ENCODE data around the gene NANOG. TPM values are rescaled to one million over a fixed set of nuclear protein-coding genes. Genes with fewer than 3 reads are reported as not detected.
A peak's percentile ranks its signal among the peaks of the same experiment; 100 is the strongest.
"Not testable (repeated sequence)": the region's sequence is repeated elsewhere in the genome, so short reads cannot be mapped to it uniquely, and the experiment has no call there.

The NANOG gene
- total RNA-seq, 1 experiment from 2014 or later, result 0.62 TPM

DNA sequence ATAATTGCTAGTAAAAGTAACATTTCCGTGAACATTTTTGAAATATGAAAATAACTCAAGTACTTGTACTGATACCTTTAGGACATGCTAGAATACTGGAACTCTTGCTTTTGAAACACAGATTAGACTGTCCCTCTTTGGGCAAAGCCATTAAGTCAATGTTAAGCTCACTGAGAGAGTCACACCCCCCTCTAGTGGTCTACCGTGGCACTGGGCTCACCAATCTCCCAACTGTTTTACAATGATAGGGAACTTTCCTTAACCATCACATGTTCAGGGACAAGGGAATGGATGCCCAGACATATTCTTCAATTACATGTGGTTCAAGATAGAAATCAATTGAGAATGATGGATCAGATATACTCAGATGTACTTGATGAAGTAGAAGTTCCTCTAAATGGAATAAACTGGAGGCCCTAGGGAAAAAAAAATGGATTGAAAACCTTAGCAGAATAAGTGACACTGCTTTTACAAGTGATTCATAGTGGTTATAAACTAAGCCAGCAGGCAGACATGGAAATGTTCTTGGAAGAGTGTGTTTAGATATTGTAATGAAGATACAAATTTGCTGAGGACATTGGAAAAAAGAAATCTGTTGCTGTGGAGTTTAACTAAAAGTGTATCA is 17.8 kb downstream of the NANOG start:
- POLR2A ChIA-PET, result interaction anchor here (0.6 kb wide), 1 partner anchor 156 kb away, joined by 3 read pairs; no protein-coding TSS in a partner anchor
- ATAC-seq, result peak; percentile 88
- in situ Hi-C loops (cut with HindIII; ENCODE audit: low pct_unique_long_range_greater_than_20kb, low sequenced_read_pairs), result no loop called here

GRCh38 chr12:7825754-7826153 is 36.6 kb downstream of the NANOG start:
- DNase-seq (ENCODE audit: low read depth, low spot score); H3K36me3 ChIP-seq (ENCODE audit: control insufficient read depth, insufficient read depth, low read length); H3K4me3 ChIP-seq (ENCODE audit: low read depth in 2 of 2, low read length in 2 of 2); in situ Hi-C loops (cut with HindIII; ENCODE audit: low pct_unique_long_range_greater_than_20kb, low sequenced_read_pairs); CTCF ChIA-PET; H3K9me3 ChIP-seq (ENCODE audit: control insufficient read depth, insufficient read depth, low read depth, low read length); intact Hi-C loops (cut with micrococcal nuclease; ENCODE audit: unreplicated experiment); BruUV-seq (replicated peaks); H3K4me1 ChIP-seq (ENCODE audit: control insufficient read depth, insufficient read depth, low read length); H3K27ac ChIP-seq (ENCODE audit: low read length); H3K27me3 ChIP-seq (ENCODE audit: control insufficient read depth, insufficient read depth, low read length); ATAC-seq: not testable (repeated sequence)
- POLR2A ChIA-PET, result interaction anchor here (0.7 kb wide), 1 partner anchor 135 kb away, joined by 11 read pairs; no protein-coding TSS in a partner anchor

More for the DNA sequence above, 17.8 kb downstream of the NANOG start:
- no peaks in the 10 kb centered on the region for H3K36me3 ChIP-seq (ENCODE audit: control insufficient read depth, insufficient read depth, low read length)
- H3K4me3 ChIP-seq (ENCODE audit: low read depth in 2 of 2, low read length in 2 of 2), result no peak overlapping the region
- no peaks in the 10 kb centered on the region; the same call in 1 of the 2 replicates for H3K27me3 ChIP-seq (ENCODE audit: control insufficient read depth, insufficient read depth, low read length)
- TF ChIP-seq, protein P1, sequence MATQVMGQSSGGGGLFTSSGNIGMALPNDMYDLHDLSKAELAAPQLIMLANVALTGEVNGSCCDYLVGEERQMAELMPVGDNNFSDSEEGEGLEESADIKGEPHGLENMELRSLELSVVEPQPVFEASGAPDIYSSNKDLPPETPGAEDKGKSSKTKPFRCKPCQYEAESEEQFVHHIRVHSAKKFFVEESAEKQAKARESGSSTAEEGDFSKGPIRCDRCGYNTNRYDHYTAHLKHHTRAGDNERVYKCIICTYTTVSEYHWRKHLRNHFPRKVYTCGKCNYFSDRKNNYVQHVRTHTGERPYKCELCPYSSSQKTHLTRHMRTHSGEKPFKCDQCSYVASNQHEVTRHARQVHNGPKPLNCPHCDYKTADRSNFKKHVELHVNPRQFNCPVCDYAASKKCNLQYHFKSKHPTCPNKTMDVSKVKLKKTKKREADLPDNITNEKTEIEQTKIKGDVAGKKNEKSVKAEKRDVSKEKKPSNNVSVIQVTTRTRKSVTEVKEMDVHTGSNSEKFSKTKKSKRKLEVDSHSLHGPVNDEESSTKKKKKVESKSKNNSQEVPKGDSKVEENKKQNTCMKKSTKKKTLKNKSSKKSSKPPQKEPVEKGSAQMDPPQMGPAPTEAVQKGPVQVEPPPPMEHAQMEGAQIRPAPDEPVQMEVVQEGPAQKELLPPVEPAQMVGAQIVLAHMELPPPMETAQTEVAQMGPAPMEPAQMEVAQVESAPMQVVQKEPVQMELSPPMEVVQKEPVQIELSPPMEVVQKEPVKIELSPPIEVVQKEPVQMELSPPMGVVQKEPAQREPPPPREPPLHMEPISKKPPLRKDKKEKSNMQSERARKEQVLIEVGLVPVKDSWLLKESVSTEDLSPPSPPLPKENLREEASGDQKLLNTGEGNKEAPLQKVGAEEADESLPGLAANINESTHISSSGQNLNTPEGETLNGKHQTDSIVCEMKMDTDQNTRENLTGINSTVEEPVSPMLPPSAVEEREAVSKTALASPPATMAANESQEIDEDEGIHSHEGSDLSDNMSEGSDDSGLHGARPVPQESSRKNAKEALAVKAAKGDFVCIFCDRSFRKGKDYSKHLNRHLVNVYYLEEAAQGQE (IDR thresholded peaks at IDR 0.05; ENCODE audit: insufficient read depth in 1 of 2, low read depth in 2 of 2, low read length in 1 of 2), result no peak
- TF ChIP-seq CTCF (IDR thresholded peaks at IDR 0.05), result peak; percentile 83
- no peaks in the 10 kb centered on the region for H3K4me1 ChIP-seq (ENCODE audit: control insufficient read depth, insufficient read depth, low read length)
- intact Hi-C loops (cut with micrococcal nuclease; ENCODE audit: unreplicated experiment), result loop anchor here (2.0 to 10.0 kb wide), 2 partner anchors 130 to 162 kb away; no protein-coding TSS in a partner anchor
- BruUV-seq (replicated peaks), result no TSS peak
- no peak overlapping the region for H3K27ac ChIP-seq (ENCODE audit: low read length)
- DNase-seq (ENCODE audit: low read depth, low spot score), result peak; percentile 53
- CTCF ChIA-PET, result interaction anchor here (0.6 to 1.0 kb wide), 2 partner anchors 130 to 169 kb away, joined by 3 read pairs; no protein-coding TSS in a partner anchor
- H3K9me3 ChIP-seq (ENCODE audit: control insufficient read depth, insufficient read depth, low read depth, low read length), result no peaks in the 10 kb centered on the region

DNA sequence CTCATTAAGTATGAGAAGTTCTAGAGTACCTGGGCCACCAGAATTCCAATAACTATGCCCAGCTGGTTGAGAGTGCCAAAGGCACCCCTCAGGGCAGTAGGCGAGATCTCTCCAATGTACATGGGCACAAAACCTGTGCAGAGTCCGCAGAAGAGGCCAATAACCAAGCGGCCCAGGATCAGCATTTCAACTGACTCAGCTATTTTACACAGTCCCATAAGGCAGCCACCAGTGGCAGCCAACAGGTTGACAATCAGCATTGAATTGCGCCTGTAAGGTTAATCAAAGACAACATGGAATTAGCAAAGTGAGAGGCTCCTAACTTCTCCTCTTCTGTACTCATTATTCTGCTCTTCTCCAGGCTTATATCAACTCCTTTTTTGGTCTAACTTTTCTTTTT is 40.5 kb downstream of the NANOG start:
- H3K27ac ChIP-seq (ENCODE audit: low read length); H3K4me1 ChIP-seq (ENCODE audit: control insufficient read depth, insufficient read depth, low read length); H3K36me3 ChIP-seq (ENCODE audit: control insufficient read depth, insufficient read depth, low read length); H3K27me3 ChIP-seq (ENCODE audit: control insufficient read depth, insufficient read depth, low read length); POLR2A ChIA-PET; CTCF ChIA-PET; DNase-seq (ENCODE audit: low read depth, low spot score); ATAC-seq; H3K9me3 ChIP-seq (ENCODE audit: control insufficient read depth, insufficient read depth, low read depth, low read length); in situ Hi-C loops (cut with HindIII; ENCODE audit: low pct_unique_long_range_greater_than_20kb, low sequenced_read_pairs); H3K4me3 ChIP-seq (ENCODE audit: low read depth in 2 of 2, low read length in 2 of 2); BruUV-seq (replicated peaks); intact Hi-C loops (cut with micrococcal nuclease; ENCODE audit: unreplicated experiment): not testable (repeated sequence)
